Right hindlimb (tissue), 1 donor: ENCODE measurements around the gene UNC45A.
"Not testable (repeated sequence)": the region's sequence is repeated elsewhere in the genome, so short reads cannot be mapped to it uniquely, and the experiment has no call there.

Experiments used
- DNase-seq: peaks from one replicate; pipeline ENCODE4 v3.0.0-alpha.2; 2018

The UNC45A gene

GRCh38 chr15:90903733-90904536 is 31.1 kb upstream of the UNC45A start:
- no peak for DNase-seq

- no peak for DNase-seq
These were observed 30.3 kb upstream of the UNC45A start for GRCh38 chr15:90904746-90905145.

- no peak for DNase-seq
These were observed 29.5 kb upstream of the UNC45A start for GRCh38 chr15:90905306-90906180.

- DNase-seq = no peak
These were observed 28.8 kb upstream of the UNC45A start for GRCh38 chr15:90906181-90906849.

GRCh38 chr15:90907051-90907660 is 27.9 kb upstream of the UNC45A start:
- DNase-seq = no peak

GRCh38 chr15:90907838-90908507 is 27.1 kb upstream of the UNC45A start:
- no peak for DNase-seq

- not testable (repeated sequence) for DNase-seq
These were observed 25.6 kb upstream of the UNC45A start for GRCh38 chr15:90909449-90909848.

GRCh38 chr15:90909976-90910375 is 25.1 kb upstream of the UNC45A start:
- DNase-seq = no peak

GRCh38 chr15:90910441-90911301 is 24.4 kb upstream of the UNC45A start:
- DNase-seq = no peak

GRCh38 chr15:90911302-90911623 is 23.8 kb upstream of the UNC45A start:
- no peak for DNase-seq

- DNase-seq = no peak
These were observed 22.9 kb upstream of the UNC45A start for GRCh38 chr15:90911906-90912769.

- DNase-seq = no peak
These were observed 22.4 kb upstream of the UNC45A start for GRCh38 chr15:90912770-90913075.

- no peak for DNase-seq
These were observed 21.6 kb upstream of the UNC45A start for GRCh38 chr15:90913398-90913944.

GRCh38 chr15:90914305-90915080 is 20.6 kb upstream of the UNC45A start:
- DNase-seq = no peak

GRCh38 chr15:90915216-90915807 is 19.8 kb upstream of the UNC45A start:
- no peak for DNase-seq

GRCh38 chr15:90915808-90916440 is 19.2 kb upstream of the UNC45A start:
- no peak for DNase-seq

- no peak for DNase-seq
These were observed 18.6 kb upstream of the UNC45A start for GRCh38 chr15:90916461-90916860.

GRCh38 chr15:90917569-90917968 is 17.5 kb upstream of the UNC45A start:
- no peak for DNase-seq
